Measurements from ENCODE around the gene ARHGAP19. TPM values are rescaled to one million over a fixed set of nuclear protein-coding genes. Genes with fewer than 3 reads are reported as not detected.

ARHGAP19 gene
- total RNA-seq, 5 donors from 2014 or later (not counting 1 experiment from before 2014, with no cell fraction given) = 11.0 to 18.9 (median 15.0) TPM

- Histone ChIP-seq H3K27ac (ENCODE audit: low read length) (no peak overlapping the region), H3K4me3 (ENCODE audit: control insufficient read depth in 1 of 2, extremely low read depth in 1 of 2, low read length in 1 of 2) (peak overlapping the region; percentile 59 to 68), H3K4me1 (ENCODE audit: control insufficient read depth in 1 of 2, extremely low read depth in 1 of 2, insufficient read depth in 2 of 2, low read length in 2 of 2) (peaks cover 11 to 34% of the 10 kb centered on the region in 2 experiments), H3K27me3 (replicated peaks in 1 of 2; ENCODE audit: control insufficient read depth in 2 of 2, extremely low read depth in 1 of 2, insufficient read depth in 2 of 2, low read length in 1 of 2) (peaks cover 0 to 5% of the 10 kb centered on the region in 2 experiments), H3K9me3 (no peaks in the 10 kb centered on the region), H3K36me3 (ENCODE audit: control insufficient read depth in 2 of 2, extremely low read depth in 1 of 2, insufficient read depth in 1 of 2, low read length in 1 of 2) (peaks cover 0 to 8% of the 10 kb centered on the region in 2 donors)
- peaks cover 30 to 36% (median 36%) of the 10 kb centered on the region in 3 donors for H3K4me1 Mint-ChIP-seq
- peak overlapping the region; percentile 73 to 95 (median 75) for H3K4me3 Mint-ChIP-seq
- H3K27me3 Mint-ChIP-seq = no peaks in the 10 kb centered on the region
- ChIA-PET CTCF (interaction anchor here in 1 of 2 donors (0.7 kb wide), 1 partner anchor 56 kb away, joined by 3 read pairs; no protein-coding TSS in a partner anchor), POLR2A (no interaction called here)
- ATAC-seq (replicated peaks in 1 of 4) (no peak), DNase-seq (no peak)
- H3K9me3 Mint-ChIP-seq = no peaks in the 10 kb centered on the region
- H3K27ac Mint-ChIP-seq = peak overlapping the region in 1 of 2 donors; percentile 28
- WGBS (ENCODE audit: insufficient coverage) = 21% methylated on average over 13 of the region's 25 CpGs
- H3K36me3 Mint-ChIP-seq = peaks cover 10% of the 10 kb centered on the region
Observed at GRCh38 chr10:97335188-97335619, 42.8 kb upstream of the ARHGAP19 start.

- Histone ChIP-seq H3K4me1 (ENCODE audit: control insufficient read depth in 1 of 2, extremely low read depth in 1 of 2, insufficient read depth in 2 of 2, low read length in 2 of 2) (peaks cover 11 to 38% of the 10 kb centered on the region in 2 experiments), H3K27ac (ENCODE audit: low read length) (peak within 1 kb of the TSS; percentile 90), H3K36me3 (ENCODE audit: control insufficient read depth in 2 of 2, extremely low read depth in 1 of 2, insufficient read depth in 1 of 2, low read length in 1 of 2) (peaks cover 0 to 14% of the 10 kb centered on the region in 2 donors), H3K27me3 (replicated peaks in 1 of 2; ENCODE audit: control insufficient read depth in 2 of 2, extremely low read depth in 1 of 2, insufficient read depth in 2 of 2, low read length in 1 of 2) (peaks cover 0 to 5% of the 10 kb centered on the region in 2 experiments), H3K4me3 (ENCODE audit: control insufficient read depth in 1 of 2, extremely low read depth in 1 of 2, low read length in 1 of 2) (peak within 1 kb of the TSS; percentile 70 to 82), H3K9me3 (no peaks in the 10 kb centered on the region)
- H3K27me3 Mint-ChIP-seq = no peaks in the 10 kb centered on the region
- WGBS (ENCODE audit: insufficient coverage) = under 1% methylated on average over 66 of the region's 103 CpGs
- POLR2A ChIA-PET = interaction anchor here (2.9 kb wide), 2 partner anchors 15 kb away, joined by 10 to 13 read pairs; partner anchors contain the start of gene FRAT1 (in 2 of the 2)
- H3K27ac Mint-ChIP-seq = peak within 1 kb of the TSS; percentile 87 to 93
- peak; percentile 88 to 91 (median 88) for ATAC-seq (replicated peaks in 1 of 4)
- DNase-seq = peak; percentile 71 to 92 (median 84)
- CTCF ChIA-PET = interaction anchor here in 1 of 2 donors (0.8 to 3.9 kb wide), 2 partner anchors 15 to 56 kb away, joined by 6 to 28 read pairs; partner anchors contain the start of gene FRAT1
- peaks cover 37 to 41% (median 40%) of the 10 kb centered on the region in 3 donors for H3K4me1 Mint-ChIP-seq
- H3K9me3 Mint-ChIP-seq = no peaks in the 10 kb centered on the region
- peak within 1 kb of the TSS; percentile 93 to 95 (median 93) for H3K4me3 Mint-ChIP-seq
- H3K36me3 Mint-ChIP-seq = peaks cover 15% of the 10 kb centered on the region
Observed at GRCh38 chr10:97334370-97335175, 42.1 kb upstream of the ARHGAP19 start, which contains the start of gene FRAT2. FRAT2 (minus strand) TSS chr10:97334729; CDS start chr10:97334572, 157 bp downstream.

- POLR2A ChIA-PET = interaction anchor here (0.5 to 2.9 kb wide), 8 partner anchors 12 to 166 kb away, joined by 3 to 13 read pairs (median 6); partner anchors contain the start of genes FRAT1 (in 2 of the 2) and RRP12 (in 1 of the 2)
- peak; percentile 29 to 44 (median 33) for ATAC-seq (replicated peaks in 1 of 4)
- Mint-ChIP-seq H3K4me1 (peaks cover 39 to 47% (median 45%) of the 10 kb centered on the region in 3 donors), H3K27ac (peak overlapping the region; percentile 84 to 93), H3K4me3 (peak overlapping the region; percentile 93 to 95 (median 93)), H3K27me3 (no peaks in the 10 kb centered on the region), H3K9me3 (no peaks in the 10 kb centered on the region), H3K36me3 (peaks cover 19% of the 10 kb centered on the region)
- H3K27me3 ChIP-seq (replicated peaks in 1 of 2; ENCODE audit: control insufficient read depth in 2 of 2, extremely low read depth in 1 of 2, insufficient read depth in 2 of 2, low read length in 1 of 2) = peaks cover 0 to 5% of the 10 kb centered on the region in 2 experiments
- CTCF ChIA-PET = interaction anchor here (0.8 to 3.9 kb wide), 6 partner anchors 14 to 55 kb away, joined by 3 to 28 read pairs (median 4); partner anchors contain the start of gene FRAT1 (in 2 of the 2)
- peak in 22 of 35 experiments; percentile 5 to 50 (median 17) for DNase-seq
- H3K4me1 ChIP-seq (ENCODE audit: control insufficient read depth in 1 of 2, extremely low read depth in 1 of 2, insufficient read depth in 2 of 2, low read length in 2 of 2) = peaks cover 11 to 38% of the 10 kb centered on the region in 2 experiments
- H3K36me3 ChIP-seq (ENCODE audit: control insufficient read depth in 2 of 2, extremely low read depth in 1 of 2, insufficient read depth in 1 of 2, low read length in 1 of 2) = peaks cover 0 to 16% of the 10 kb centered on the region in 2 donors
- no peak overlapping the region for H3K27ac ChIP-seq (ENCODE audit: low read length)
- under 1% methylated on average over 89 of the region's 89 CpGs for WGBS (ENCODE audit: insufficient coverage)
- H3K9me3 ChIP-seq = no peaks in the 10 kb centered on the region
- H3K4me3 ChIP-seq (ENCODE audit: control insufficient read depth in 1 of 2, extremely low read depth in 1 of 2, low read length in 1 of 2) = peak overlapping the region; percentile 70 to 82
Observed at GRCh38 chr10:97333601-97334369, 41.3 kb upstream of the ARHGAP19 start.

GRCh38 chr10:97333351-97333600 lies 40.8 kb upstream of the ARHGAP19 start:
- H3K9me3 Mint-ChIP-seq = no peaks in the 10 kb centered on the region
- DNase-seq (peak in 8 of 35 experiments; percentile 2 to 41 (median 20)), ATAC-seq (replicated peaks in 1 of 4) (no peak)
- H3K27me3 Mint-ChIP-seq = no peaks in the 10 kb centered on the region
- H3K4me1 Mint-ChIP-seq = peaks cover 43 to 49% (median 48%) of the 10 kb centered on the region in 3 donors
- peak overlapping the region; percentile 93 to 95 (median 93) for H3K4me3 Mint-ChIP-seq
- peaks cover 0 to 5% of the 10 kb centered on the region in 2 experiments for H3K27me3 ChIP-seq (replicated peaks in 1 of 2; ENCODE audit: control insufficient read depth in 2 of 2, extremely low read depth in 1 of 2, insufficient read depth in 2 of 2, low read length in 1 of 2)
- no peak overlapping the region for H3K27ac ChIP-seq (ENCODE audit: low read length)
- peak overlapping the region; percentile 84 to 93 for H3K27ac Mint-ChIP-seq
- H3K4me3 ChIP-seq (ENCODE audit: control insufficient read depth in 1 of 2, extremely low read depth in 1 of 2, low read length in 1 of 2) = peak overlapping the region; percentile 70 to 82
- ChIA-PET POLR2A (interaction anchor here (0.5 to 2.9 kb wide), 8 partner anchors 11 to 166 kb away, joined by 3 to 13 read pairs (median 6); partner anchors contain the start of genes FRAT1 (in 2 of the 2) and RRP12 (in 1 of the 2)), CTCF (interaction anchor here (0.8 to 3.9 kb wide), 7 partner anchors 14 to 59 kb away, joined by 3 to 28 read pairs (median 4); partner anchors contain the start of gene FRAT1 (in 2 of the 2))
- peaks cover 0 to 20% of the 10 kb centered on the region in 2 donors for H3K36me3 ChIP-seq (ENCODE audit: control insufficient read depth in 2 of 2, extremely low read depth in 1 of 2, insufficient read depth in 1 of 2, low read length in 1 of 2)
- WGBS (ENCODE audit: insufficient coverage) = 0% methylated on average over 4 of the region's 7 CpGs
- H3K4me1 ChIP-seq (ENCODE audit: control insufficient read depth in 1 of 2, extremely low read depth in 1 of 2, insufficient read depth in 2 of 2, low read length in 2 of 2) = peaks cover 11 to 38% of the 10 kb centered on the region in 2 experiments
- H3K9me3 ChIP-seq = no peaks in the 10 kb centered on the region
- H3K36me3 Mint-ChIP-seq = peaks cover 21% of the 10 kb centered on the region

- WGBS (ENCODE audit: insufficient coverage) = 33% methylated on average over 5 of the region's 18 CpGs
- Histone ChIP-seq H3K36me3 (ENCODE audit: control insufficient read depth in 2 of 2, extremely low read depth in 1 of 2, insufficient read depth in 1 of 2, low read length in 1 of 2) (peaks cover 0 to 20% of the 10 kb centered on the region in 2 donors), H3K4me3 (ENCODE audit: control insufficient read depth in 1 of 2, extremely low read depth in 1 of 2, low read length in 1 of 2) (peak overlapping the region; percentile 70 to 82), H3K27ac (ENCODE audit: low read length) (no peak overlapping the region), H3K4me1 (ENCODE audit: control insufficient read depth in 1 of 2, extremely low read depth in 1 of 2, insufficient read depth in 2 of 2, low read length in 2 of 2) (peaks cover 11 to 38% of the 10 kb centered on the region in 2 experiments), H3K9me3 (no peaks in the 10 kb centered on the region), H3K27me3 (replicated peaks in 1 of 2; ENCODE audit: control insufficient read depth in 2 of 2, extremely low read depth in 1 of 2, insufficient read depth in 2 of 2, low read length in 1 of 2) (peaks cover 0 to 5% of the 10 kb centered on the region in 2 experiments)
- Mint-ChIP-seq H3K4me1 (peaks cover 48 to 54% (median 52%) of the 10 kb centered on the region in 3 donors), H3K4me3 (peak overlapping the region; percentile 93 to 95 (median 93)), H3K27ac (peak overlapping the region; percentile 84 to 93), H3K9me3 (no peaks in the 10 kb centered on the region), H3K36me3 (peaks cover 21% of the 10 kb centered on the region), H3K27me3 (no peaks in the 10 kb centered on the region)
- CTCF ChIA-PET = interaction anchor here (0.8 to 3.9 kb wide), 8 partner anchors 11 to 58 kb away, joined by 3 to 28 read pairs (median 4); partner anchors contain the start of gene FRAT1 (in 2 of the 2)
- POLR2A ChIA-PET = interaction anchor here (0.5 to 2.9 kb wide), 8 partner anchors 11 to 167 kb away, joined by 3 to 13 read pairs (median 6); partner anchors contain the start of genes FRAT1 (in 2 of the 2) and RRP12 (in 1 of the 2)
- DNase-seq (no peak), ATAC-seq (replicated peaks in 1 of 4) (no peak)
Observed at GRCh38 chr10:97332591-97333350, 40.3 kb upstream of the ARHGAP19 start.
